ENCODE results near the gene TSNAXIP1.

The TSNAXIP1 gene

DNA sequence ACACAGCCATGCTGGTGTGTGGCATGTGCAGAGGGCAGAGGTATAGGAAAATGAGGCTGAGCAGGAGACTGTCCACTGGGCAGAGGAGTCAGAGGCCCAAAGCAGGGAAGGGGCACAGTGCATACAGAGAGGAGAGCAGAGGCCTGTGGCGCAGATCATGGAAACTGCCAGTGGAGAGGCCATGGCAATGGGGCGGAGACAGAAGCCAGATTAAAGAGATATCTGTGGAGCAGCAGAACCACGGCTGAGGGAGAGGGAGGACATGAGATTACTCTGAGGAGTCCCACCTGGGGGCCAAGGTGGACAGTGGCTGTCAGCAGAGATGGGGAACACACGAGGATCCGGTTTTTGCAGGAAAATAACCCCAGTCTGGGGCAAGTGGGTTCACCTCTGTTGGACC, 43.6 kb upstream of the TSNAXIP1 start:
- TF ChIP-seq, protein P1, sequence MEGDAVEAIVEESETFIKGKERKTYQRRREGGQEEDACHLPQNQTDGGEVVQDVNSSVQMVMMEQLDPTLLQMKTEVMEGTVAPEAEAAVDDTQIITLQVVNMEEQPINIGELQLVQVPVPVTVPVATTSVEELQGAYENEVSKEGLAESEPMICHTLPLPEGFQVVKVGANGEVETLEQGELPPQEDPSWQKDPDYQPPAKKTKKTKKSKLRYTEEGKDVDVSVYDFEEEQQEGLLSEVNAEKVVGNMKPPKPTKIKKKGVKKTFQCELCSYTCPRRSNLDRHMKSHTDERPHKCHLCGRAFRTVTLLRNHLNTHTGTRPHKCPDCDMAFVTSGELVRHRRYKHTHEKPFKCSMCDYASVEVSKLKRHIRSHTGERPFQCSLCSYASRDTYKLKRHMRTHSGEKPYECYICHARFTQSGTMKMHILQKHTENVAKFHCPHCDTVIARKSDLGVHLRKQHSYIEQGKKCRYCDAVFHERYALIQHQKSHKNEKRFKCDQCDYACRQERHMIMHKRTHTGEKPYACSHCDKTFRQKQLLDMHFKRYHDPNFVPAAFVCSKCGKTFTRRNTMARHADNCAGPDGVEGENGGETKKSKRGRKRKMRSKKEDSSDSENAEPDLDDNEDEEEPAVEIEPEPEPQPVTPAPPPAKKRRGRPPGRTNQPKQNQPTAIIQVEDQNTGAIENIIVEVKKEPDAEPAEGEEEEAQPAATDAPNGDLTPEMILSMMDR (IDR thresholded peaks at IDR 0.05; ENCODE audit: low read depth, low read length): no peak

DNA sequence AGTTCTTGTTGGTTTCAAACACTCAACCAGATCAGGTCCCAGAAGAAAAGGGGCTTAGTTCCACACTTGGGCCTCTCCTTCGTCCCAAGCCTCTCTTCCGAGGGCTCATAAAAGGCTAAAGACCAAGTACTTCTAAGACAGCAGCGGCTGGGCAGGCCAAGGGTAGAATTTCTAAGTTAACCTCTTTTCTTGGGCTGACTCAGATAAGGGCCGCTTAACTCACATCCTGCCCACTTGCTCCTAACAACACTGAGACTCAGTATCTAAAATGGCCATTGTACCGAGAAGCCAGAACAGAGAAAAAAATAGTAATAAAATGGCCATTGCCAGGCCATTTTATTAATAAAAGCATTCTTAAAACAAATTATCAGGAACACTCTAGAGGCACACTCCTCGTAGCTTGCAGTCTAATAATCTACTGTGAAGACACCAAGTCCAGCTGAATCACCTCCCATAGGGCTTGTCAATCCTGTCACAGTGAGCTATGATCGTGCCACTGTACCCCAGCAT, 42.5 kb upstream of the TSNAXIP1 start:
- TF ChIP-seq, protein P1 (IDR thresholded peaks at IDR 0.05; ENCODE audit: low read depth, low read length): no peak
- H3K4me3 ChIP-seq (ENCODE audit: low read depth, low read length): no peak overlapping the region

More for the DNA sequence above, 43.6 kb upstream of the TSNAXIP1 start:
- H3K4me3 ChIP-seq (ENCODE audit: low read depth, low read length): no peak overlapping the region

DNA sequence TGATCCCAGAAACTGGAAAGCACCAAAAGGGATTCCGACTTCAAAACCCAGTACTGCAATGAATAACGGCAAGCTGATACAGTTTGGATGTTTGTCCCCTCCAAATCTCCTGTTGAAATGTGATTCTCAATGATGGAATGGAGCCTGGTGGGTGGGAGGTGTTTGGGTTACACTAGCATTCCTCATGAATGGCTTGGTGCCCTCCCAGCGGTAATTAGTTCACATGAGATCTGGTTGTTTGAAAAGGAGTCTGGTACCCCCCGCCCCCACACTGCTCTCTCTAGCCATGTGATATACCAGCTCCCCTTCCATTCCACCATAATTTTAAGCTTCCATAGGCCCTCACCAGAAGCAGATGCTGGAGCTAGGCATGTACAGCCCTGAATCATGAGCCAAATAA, 40.4 kb upstream of the TSNAXIP1 start:
- TF ChIP-seq, protein P1 (IDR thresholded peaks at IDR 0.05; ENCODE audit: low read depth, low read length): no peak
- no peak overlapping the region for H3K4me3 ChIP-seq (ENCODE audit: low read depth, low read length)

DNA sequence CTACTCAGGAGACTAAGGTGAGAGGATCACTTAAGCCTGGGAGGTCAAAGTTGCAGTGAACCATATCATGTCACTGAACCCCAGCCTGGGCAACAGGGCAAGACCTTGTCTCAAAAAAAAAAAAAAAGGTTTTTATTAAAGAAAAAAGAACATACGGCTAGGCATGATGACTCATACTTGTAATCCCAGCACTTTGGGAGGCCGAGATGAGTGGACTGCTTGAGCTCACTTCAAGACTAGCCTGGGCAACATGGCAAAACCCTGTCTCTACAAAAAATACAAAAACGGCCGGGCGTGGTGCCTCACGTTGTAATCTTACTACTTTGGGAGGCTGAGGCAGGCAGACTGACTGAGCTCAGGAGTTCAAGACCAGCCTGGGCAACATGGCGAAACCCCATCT, 38.7 kb upstream of the TSNAXIP1 start:
- H3K4me3 ChIP-seq (ENCODE audit: low read depth, low read length): no peak overlapping the region
- TF ChIP-seq, protein P1 (IDR thresholded peaks at IDR 0.05; ENCODE audit: low read depth, low read length): no peak

DNA sequence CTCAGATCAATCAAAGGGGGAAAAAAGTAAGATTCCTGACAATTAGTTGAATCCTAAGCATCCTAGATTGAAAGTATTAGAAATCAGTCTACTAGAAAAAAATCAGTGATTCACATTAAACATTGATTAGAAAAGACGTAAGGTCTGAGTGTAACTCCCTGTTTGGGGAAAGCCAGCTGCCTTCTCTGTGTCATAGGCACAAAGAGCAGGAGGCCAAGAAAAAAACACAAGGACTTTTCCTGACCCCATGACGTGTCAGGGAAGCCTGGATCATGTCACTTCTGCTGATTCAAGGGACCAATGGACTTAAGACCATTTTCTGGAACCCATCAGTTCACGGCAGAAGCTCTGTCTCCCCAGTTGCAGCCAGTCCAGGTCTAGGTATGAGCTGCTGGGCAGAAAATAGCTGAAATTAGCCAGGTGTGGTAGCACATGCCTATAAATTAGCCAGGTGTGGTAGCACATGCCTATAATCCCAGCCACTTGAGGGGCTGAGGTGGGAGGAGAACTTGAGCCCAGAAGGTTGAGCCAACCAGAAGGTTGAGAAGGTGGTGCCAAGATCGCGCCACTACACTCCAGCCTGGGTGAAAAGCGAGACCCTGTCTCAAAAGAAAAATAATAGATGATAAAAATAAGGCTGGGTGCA, 36.2 kb upstream of the TSNAXIP1 start:
- TF ChIP-seq, protein P1 (IDR thresholded peaks at IDR 0.05; ENCODE audit: low read depth, low read length): no peak
- H3K4me3 ChIP-seq (ENCODE audit: low read depth, low read length): no peak overlapping the region

DNA sequence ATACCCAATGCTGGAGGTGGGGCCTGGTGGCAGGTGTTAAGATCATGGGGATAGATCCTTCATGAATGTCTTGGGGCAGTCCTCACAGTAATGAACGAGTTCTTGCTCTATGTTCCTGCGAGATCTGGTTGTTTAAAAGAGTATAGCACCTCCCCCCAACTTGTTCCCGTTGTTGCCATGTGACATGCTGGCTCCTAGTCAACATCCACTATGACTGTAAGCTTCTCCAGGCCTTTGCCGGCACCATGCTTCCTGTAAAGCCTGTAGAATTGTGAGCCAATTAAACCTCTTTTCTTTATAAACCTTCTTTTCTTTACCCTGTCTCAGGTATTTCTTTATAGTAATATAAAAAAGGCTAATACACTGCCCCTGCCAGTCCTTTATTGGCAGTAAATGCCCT, 33.6 kb upstream of the TSNAXIP1 start:
- TF ChIP-seq, protein P1 (IDR thresholded peaks at IDR 0.05; ENCODE audit: low read depth, low read length): no peak
- H3K4me3 ChIP-seq (ENCODE audit: low read depth, low read length): no peak overlapping the region

DNA sequence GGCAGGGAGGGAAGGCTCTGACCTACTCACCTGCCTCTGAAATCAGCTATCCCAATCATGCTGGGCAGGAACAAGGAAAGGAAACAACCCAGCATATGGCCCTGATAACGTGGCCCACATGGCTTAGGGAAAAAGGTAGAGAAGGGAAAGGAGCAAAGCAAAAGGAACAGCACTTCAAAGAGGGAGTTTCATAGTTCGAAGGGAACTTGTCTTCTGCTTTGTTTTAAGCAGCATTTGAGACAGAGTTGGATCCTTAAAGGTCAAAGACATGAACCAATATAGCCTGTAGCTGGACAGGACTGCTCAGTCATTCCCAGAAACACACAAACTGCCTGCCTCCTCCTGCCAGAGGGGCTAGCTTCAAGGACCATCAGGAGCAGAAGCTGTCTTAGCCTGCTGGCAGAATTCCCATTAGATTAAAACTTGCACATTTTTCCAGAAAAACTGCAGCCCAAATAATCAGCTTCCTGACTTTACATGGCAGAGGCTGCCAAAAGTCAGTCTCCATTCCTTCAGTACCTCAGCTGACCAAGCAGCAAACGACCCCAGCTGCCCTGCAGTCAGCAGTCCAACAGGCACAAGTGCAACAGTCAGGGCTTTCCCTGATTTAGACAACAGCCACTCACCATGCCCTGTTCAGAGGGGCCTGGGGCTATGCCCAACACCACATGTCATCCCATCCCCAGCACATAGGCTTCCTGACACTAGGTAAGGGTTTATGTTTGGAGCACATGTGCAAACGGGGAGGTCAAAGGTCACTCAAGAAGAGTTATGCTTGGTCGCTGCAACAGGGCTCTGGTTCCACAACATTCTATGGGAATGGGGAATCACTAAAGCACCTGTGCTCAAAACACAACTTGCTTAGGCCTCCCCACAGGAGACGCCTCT, 32.9 kb upstream of the TSNAXIP1 start:
- TF ChIP-seq, protein P1 (IDR thresholded peaks at IDR 0.05; ENCODE audit: low read depth, low read length): no peak
- H3K4me3 ChIP-seq (ENCODE audit: low read depth, low read length): no peak overlapping the region
